GM23338 (cell line): ENCODE measurements around the gene SLCO3A1. TPM values are rescaled to one million over a fixed set of nuclear protein-coding genes. Genes with fewer than 3 reads are reported as not detected.

ENCODE experiments used
- ATAC-seq: fragments of 200-7000 bp; cut with Tn5 transposase; 3 replicates; pipeline ENCODE4 v1.9.1; 2020
- DNase-seq: peaks from one replicate; pipeline ENCODE4 v3.0.0-alpha.2; 2015; ENCODE audit warnings: low spot score
- H2AFZ ChIP-seq: fragments of 200-600 bp; sonication (generic); 2 replicates; pipeline ENCODE4 v1.8.0; 2016; ENCODE audit warnings: antibody characterized with exemption, mild to moderate bottlenecking, moderate library complexity
- H3F3A ChIP-seq: fragments of 200-600 bp; sonication (generic); replicated peaks from 2 replicates; pipeline ENCODE4 v1.8.0; 2017; ENCODE audit warnings: antibody characterized with exemption, mixed run types, low read depth
- H3K27ac ChIP-seq: fragments of 200-600 bp; sonication (generic); 2 replicates; pipeline ENCODE4 v1.6.1; 2016; ENCODE audit warnings: low read depth
- H3K27me3 ChIP-seq: fragments of 200-600 bp; sonication (generic); 2 replicates; pipeline ENCODE4 v1.8.0; 2016; ENCODE audit warnings: mild to moderate bottlenecking, mixed run types, moderate library complexity; ENCODE audit not compliant: insufficient read depth
- H3K36me3 ChIP-seq: fragments of 200-600 bp; sonication (generic); 2 replicates; pipeline ENCODE4 v1.8.0; 2016; ENCODE audit warnings: mild to moderate bottlenecking; ENCODE audit not compliant: insufficient read depth
- H3K4me1 ChIP-seq: fragments of 200-600 bp; sonication (generic); 2 replicates; pipeline ENCODE4 v1.8.0; 2016; ENCODE audit warnings: mild to moderate bottlenecking, moderate library complexity; ENCODE audit not compliant: insufficient read depth
- H3K4me2 ChIP-seq: fragments of 200-600 bp; sonication (generic); 2 replicates; pipeline ENCODE4 v1.7.1; 2017; ENCODE audit warnings: mixed run types
- H3K4me3 ChIP-seq: fragments of 200-600 bp; sonication (generic); 2 replicates; pipeline ENCODE4 v1.6.1; 2016; ENCODE audit warnings: mixed run types
- H3K79me2 ChIP-seq: fragments of 200-600 bp; sonication (generic); replicated peaks from 2 replicates; pipeline ENCODE4 v1.8.0; 2017; ENCODE audit warnings: mild to moderate bottlenecking; ENCODE audit not compliant: insufficient read depth
- H3K9me2 ChIP-seq: fragments of 200-600 bp; sonication (generic); 2 replicates; pipeline ENCODE4 v1.8.0; 2017; ENCODE audit not compliant: insufficient read depth
- H4K20me1 ChIP-seq: fragments of 200-600 bp; sonication (generic); replicated peaks from 2 replicates; pipeline ENCODE4 v1.8.0; 2017; ENCODE audit warnings: mild to moderate bottlenecking; ENCODE audit not compliant: insufficient read depth
- H3K27ac Mint-ChIP-seq: 2 replicates; pipeline ENCODE4 v1.8.0; 2020; ENCODE audit warnings: inconsistent platforms, mild to moderate bottlenecking, moderate library complexity, mixed read lengths
- H3K27me3 Mint-ChIP-seq: 3 replicates; pipeline ENCODE4 v1.8.0; 2022; ENCODE audit warnings: low read depth, mild to moderate bottlenecking, moderate library complexity, mixed read lengths, inconsistent platforms; ENCODE audit not compliant: insufficient read depth, poor library complexity
- H3K36me3 Mint-ChIP-seq: 3 replicates; pipeline ENCODE4 v1.8.0; 2021; ENCODE audit warnings: low read depth, mild to moderate bottlenecking, inconsistent platforms, moderate library complexity, mixed read lengths
- H3K4me1 Mint-ChIP-seq: 3 replicates; pipeline ENCODE4 v1.8.0; 2020; ENCODE audit warnings: mild to moderate bottlenecking, inconsistent platforms, mixed read lengths
- H3K4me3 Mint-ChIP-seq: 3 replicates; pipeline ENCODE4 v1.8.0; 2021; ENCODE audit warnings: moderate library complexity, mild to moderate bottlenecking, inconsistent platforms, mixed read lengths
- H3K9me3 Mint-ChIP-seq: 3 replicates; pipeline ENCODE4 v1.8.0; 2020; ENCODE audit warnings: moderate library complexity, mild to moderate bottlenecking, inconsistent platforms, mixed read lengths
- CREB1 ChIP-seq: fragments of 250-450 bp; sonication (Bioruptor Pico); IDR thresholded peaks from 2 replicates; pipeline ENCODE4 v1.5.0; 2020; ENCODE audit warnings: low read depth, mild to moderate bottlenecking, moderate library complexity
- ETS1 ChIP-seq: IDR thresholded peaks from 2 replicates; pipeline ENCODE4 v1.6.1; 2016; ENCODE audit warnings: antibody characterized with exemption
- EZH2 ChIP-seq: fragments of 200-600 bp; sonication (generic); IDR thresholded peaks from one replicate; pipeline ENCODE4 v1.8.0; 2017; ENCODE audit warnings: antibody characterized with exemption, mild to moderate bottlenecking, low read depth; ENCODE audit not compliant: unreplicated experiment
- EZH2phosphoT487 ChIP-seq: fragments of 200-600 bp; sonication (generic); IDR thresholded peaks from one replicate; pipeline ENCODE4 v1.8.1; 2018; ENCODE audit warnings: antibody characterized with exemption; ENCODE audit not compliant: unreplicated experiment
- JUNB ChIP-seq: IDR thresholded peaks from one replicate; pipeline ENCODE4 v1.6.1; 2016; ENCODE audit warnings: antibody characterized with exemption; ENCODE audit not compliant: unreplicated experiment
- NANOG ChIP-seq: IDR thresholded peaks from 2 replicates; pipeline ENCODE4 v1.6.1; 2016; ENCODE audit warnings: antibody characterized with exemption, borderline replicate concordance
- POLR2AphosphoS5 ChIP-seq: IDR thresholded peaks from 2 replicates; pipeline ENCODE4 v1.6.1; 2016; ENCODE audit warnings: antibody characterized with exemption, low read depth
- REST ChIP-seq: IDR thresholded peaks from one replicate; pipeline ENCODE4 v1.6.1; 2018; ENCODE audit warnings: antibody characterized with exemption; ENCODE audit not compliant: unreplicated experiment
- STAT1 ChIP-seq: IDR thresholded peaks from one replicate; pipeline ENCODE4 v1.6.1; 2016; ENCODE audit warnings: antibody characterized with exemption; ENCODE audit not compliant: unreplicated experiment
- ZNF114 ChIP-seq: fragments of 250-450 bp; sonication (Bioruptor Pico); IDR thresholded peaks from 2 replicates; pipeline ENCODE4 v1.5.0; 2020; ENCODE audit warnings: mild to moderate bottlenecking, moderate library complexity
- ZNF331 ChIP-seq: fragments of 250-450 bp; sonication (Bioruptor Pico); IDR thresholded peaks from 2 replicates; pipeline ENCODE4 v1.5.0; 2020; ENCODE audit warnings: low read depth, mild to moderate bottlenecking, moderate library complexity
- ZNF462 ChIP-seq: fragments of 250-450 bp; sonication (Bioruptor Pico); IDR thresholded peaks from 2 replicates; pipeline ENCODE4 v1.5.0; 2020; ENCODE audit warnings: mild to moderate bottlenecking, moderate library complexity
- polyA plus RNA-seq: library from polyadenylated mRNA; unstranded; fragments of >200 nt; fragmentation: Nextera tagmentation; extraction: Ambion mirVana; gene quantifications from 2 replicates; pipeline ENCODE4 v1.2.1, GENCODE V29; 2016
- total RNA-seq: library from RNA; depleted of rRNA; stranded (reverse); fragments of >200 nt; shearing (Covaris generic); gene quantifications from 2 replicates; pipeline ENCODE4 v1.2.3, GENCODE V29; 2014
- TF ChIP-seq, protein P1 (sequence below), 2 experiments: fragments of 200-600 bp in 1 of 2; sonication (generic) in 1 of 2; conservative IDR thresholded peaks; 2 replicates each; pipeline versions ENCODE4 v1.5.1 to v1.6.1; 2016 to 2017; ENCODE audit warnings: antibody characterized with exemption in 2 of 2, low read depth in 2 of 2, mild to moderate bottlenecking in 2 of 2, moderate library complexity in 1 of 2

The SLCO3A1 gene
- total and polyA plus RNA-seq, 2 experiments from 2014 or later, result 7.3 to 9.4 TPM

- ATAC-seq (no peak), DNase-seq (no peak)
- Histone ChIP-seq H3F3A (no peaks in the 10 kb centered on the region), H4K20me1 (no peaks in the 10 kb centered on the region), H3K9me2 (peaks cover 17% of the 10 kb centered on the region), H3K27me3 (no peaks in the 10 kb centered on the region), H3K79me2 (no peaks in the 10 kb centered on the region), H3K27ac (no peak overlapping the region), H3K4me1 (peaks cover 10% of the 10 kb centered on the region), H2AFZ (no peak overlapping the region), H3K36me3 (no peaks in the 10 kb centered on the region), H3K4me3 (no peak overlapping the region), H3K4me2 (no peak overlapping the region)
- Mint-ChIP-seq H3K9me3 (peaks cover 9% of the 10 kb centered on the region), H3K4me1 (peaks cover 5% of the 10 kb centered on the region), H3K27me3 (peaks cover 8% of the 10 kb centered on the region), H3K27ac (no peak overlapping the region), H3K4me3 (no peak overlapping the region), H3K36me3 (no peaks in the 10 kb centered on the region)
- TF ChIP-seq EZH2phosphoT487 (no peak), CREB1 (no peak), ZNF462 (CRISPR knock-in tag) (no peak), ZNF331 (CRISPR knock-in tag) (no peak), NANOG (no peak), JUNB (no peak), EZH2 (no peak), ZNF114 (CRISPR knock-in tag) (no peak), POLR2AphosphoS5 (no peak), STAT1 (no peak), REST (no peak), ETS1 (no peak)
- TF ChIP-seq, protein P1, sequence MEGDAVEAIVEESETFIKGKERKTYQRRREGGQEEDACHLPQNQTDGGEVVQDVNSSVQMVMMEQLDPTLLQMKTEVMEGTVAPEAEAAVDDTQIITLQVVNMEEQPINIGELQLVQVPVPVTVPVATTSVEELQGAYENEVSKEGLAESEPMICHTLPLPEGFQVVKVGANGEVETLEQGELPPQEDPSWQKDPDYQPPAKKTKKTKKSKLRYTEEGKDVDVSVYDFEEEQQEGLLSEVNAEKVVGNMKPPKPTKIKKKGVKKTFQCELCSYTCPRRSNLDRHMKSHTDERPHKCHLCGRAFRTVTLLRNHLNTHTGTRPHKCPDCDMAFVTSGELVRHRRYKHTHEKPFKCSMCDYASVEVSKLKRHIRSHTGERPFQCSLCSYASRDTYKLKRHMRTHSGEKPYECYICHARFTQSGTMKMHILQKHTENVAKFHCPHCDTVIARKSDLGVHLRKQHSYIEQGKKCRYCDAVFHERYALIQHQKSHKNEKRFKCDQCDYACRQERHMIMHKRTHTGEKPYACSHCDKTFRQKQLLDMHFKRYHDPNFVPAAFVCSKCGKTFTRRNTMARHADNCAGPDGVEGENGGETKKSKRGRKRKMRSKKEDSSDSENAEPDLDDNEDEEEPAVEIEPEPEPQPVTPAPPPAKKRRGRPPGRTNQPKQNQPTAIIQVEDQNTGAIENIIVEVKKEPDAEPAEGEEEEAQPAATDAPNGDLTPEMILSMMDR (conservative IDR thresholded peaks at IDR 0.05; ENCODE audit: low read depth in 2 of 2), result no peak
These were observed 341.7 kb downstream of the SLCO3A1 start for GRCh38 chr15:92195241-92195640.
